HepG2 (cell line): ENCODE results near the gene TMEM9.

Experiments
- AFF4 ChIP-seq: sonication (generic); formaldehyde crosslinking; IDR thresholded peaks from 2 replicates; pipeline ENCODE4 v1.4.0; 2020; ENCODE audit warnings: missing genetic modification reagents
- CBX5 ChIP-seq: sonication (generic); formaldehyde crosslinking; IDR thresholded peaks from 2 replicates; pipeline ENCODE4 v1.4.0; 2020; ENCODE audit warnings: missing genetic modification reagents, borderline replicate concordance
- CEBPB ChIP-seq: IDR thresholded peaks from 2 replicates; pipeline ENCODE4 v1.6.1; 2011; ENCODE audit warnings: low read depth, low read length, improper control_type of control experiment, borderline replicate concordance
- CHD2 ChIP-seq: IDR thresholded peaks from 2 replicates; pipeline ENCODE4 v1.6.1; 2011; ENCODE audit warnings: low read depth, low read length, improper control_type of control experiment
- CTCF ChIP-seq: sonication (generic); formaldehyde crosslinking; IDR thresholded peaks from 2 replicates; pipeline ENCODE4 v1.5.0; 2020; ENCODE audit warnings: mild to moderate bottlenecking, missing genetic modification reagents, moderate library complexity
- EP300 ChIP-seq, 3 experiments: sonication (generic) in 1 of 3; formaldehyde crosslinking in 1 of 3; IDR thresholded peaks; 2 replicates each; pipeline versions ENCODE4 v1.5.1 to v1.6.1; 2011 to 2020; ENCODE audit warnings: low read depth in 2 of 3, low read length in 2 of 3, borderline replicate concordance in 1 of 3, improper control_type of control experiment in 1 of 3, mild to moderate bottlenecking in 1 of 3, missing genetic modification reagents in 1 of 3, moderate library complexity in 1 of 3
- GABPA ChIP-seq, 2 experiments: IDR thresholded peaks; 2 replicates each; pipeline ENCODE4 v1.6.1; 2011 to 2016; ENCODE audit warnings: low read depth in 2 of 2, low read length in 1 of 2, missing biosample characterization in 1 of 2, missing genetic modification characterization in 1 of 2
- SIN3A ChIP-seq: IDR thresholded peaks from 2 replicates; pipeline ENCODE4 v1.6.1; 2011; ENCODE audit warnings: low read depth, mild to moderate bottlenecking, control low read depth, low read length, borderline replicate concordance
- XRCC5 ChIP-seq: fragments of 200-400 bp; formaldehyde crosslinking; optimal IDR thresholded peaks from 2 replicates; pipeline ENCODE3; 2017; ENCODE audit warnings: mild to moderate bottlenecking, low read length
- YY1 ChIP-seq: IDR thresholded peaks from 2 replicates; pipeline ENCODE4 v1.6.1; 2011; ENCODE audit warnings: low read length, low read depth, moderate library complexity, mild to moderate bottlenecking; ENCODE audit not compliant: insufficient read depth, insufficient replicate concordance
- ZZZ3 ChIP-seq: sonication (generic); formaldehyde crosslinking; IDR thresholded peaks from 2 replicates; pipeline ENCODE4 v1.4.0; 2020; ENCODE audit warnings: missing genetic modification reagents, mild to moderate bottlenecking, borderline replicate concordance
- TF ChIP-seq, protein P1 (sequence below): sonication (generic); formaldehyde crosslinking; IDR thresholded peaks from 2 replicates; pipeline ENCODE4 v1.4.0; 2020; ENCODE audit warnings: missing genetic modification reagents
- TF ChIP-seq, protein P2 (sequence below): IDR thresholded peaks from 2 replicates; pipeline ENCODE4 v1.6.1; 2012; ENCODE audit warnings: low read length, improper control_type of control experiment

DNA sequence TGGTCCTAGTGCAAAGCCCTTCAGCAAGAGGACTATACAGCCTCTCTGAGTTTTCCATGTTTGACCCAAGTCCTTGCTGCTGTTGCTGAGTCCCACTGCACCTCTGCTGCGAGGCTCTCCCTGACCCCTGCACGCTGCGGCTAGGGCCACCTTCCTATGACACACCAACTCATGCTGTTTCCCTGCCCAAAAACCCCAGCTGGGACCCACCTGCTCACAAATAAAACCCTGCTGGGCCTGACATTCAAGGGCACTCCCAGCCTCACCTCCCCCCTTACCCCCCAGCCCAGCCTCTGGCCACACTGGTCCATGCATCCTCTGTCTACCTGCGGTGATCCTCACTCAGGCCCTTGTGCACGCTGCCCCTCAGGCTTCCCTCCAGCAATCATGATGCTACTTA, 15.0 kb downstream of the TMEM9 start:
- TF ChIP-seq CHD2 = no peak
- no peak for TF ChIP-seq ZZZ3 (CRISPR knock-in tag)
- no peak for TF ChIP-seq EP300 (IDR thresholded peaks at IDR 0.05; ENCODE audit: low read depth in 2 of 2, low read length in 2 of 2)
- no peak for TF ChIP-seq EP300 (CRISPR knock-in tag; IDR thresholded peaks at IDR 0.05; ENCODE audit: borderline replicate concordance)
- no peak for TF ChIP-seq XRCC5
- TF ChIP-seq, protein P1, sequence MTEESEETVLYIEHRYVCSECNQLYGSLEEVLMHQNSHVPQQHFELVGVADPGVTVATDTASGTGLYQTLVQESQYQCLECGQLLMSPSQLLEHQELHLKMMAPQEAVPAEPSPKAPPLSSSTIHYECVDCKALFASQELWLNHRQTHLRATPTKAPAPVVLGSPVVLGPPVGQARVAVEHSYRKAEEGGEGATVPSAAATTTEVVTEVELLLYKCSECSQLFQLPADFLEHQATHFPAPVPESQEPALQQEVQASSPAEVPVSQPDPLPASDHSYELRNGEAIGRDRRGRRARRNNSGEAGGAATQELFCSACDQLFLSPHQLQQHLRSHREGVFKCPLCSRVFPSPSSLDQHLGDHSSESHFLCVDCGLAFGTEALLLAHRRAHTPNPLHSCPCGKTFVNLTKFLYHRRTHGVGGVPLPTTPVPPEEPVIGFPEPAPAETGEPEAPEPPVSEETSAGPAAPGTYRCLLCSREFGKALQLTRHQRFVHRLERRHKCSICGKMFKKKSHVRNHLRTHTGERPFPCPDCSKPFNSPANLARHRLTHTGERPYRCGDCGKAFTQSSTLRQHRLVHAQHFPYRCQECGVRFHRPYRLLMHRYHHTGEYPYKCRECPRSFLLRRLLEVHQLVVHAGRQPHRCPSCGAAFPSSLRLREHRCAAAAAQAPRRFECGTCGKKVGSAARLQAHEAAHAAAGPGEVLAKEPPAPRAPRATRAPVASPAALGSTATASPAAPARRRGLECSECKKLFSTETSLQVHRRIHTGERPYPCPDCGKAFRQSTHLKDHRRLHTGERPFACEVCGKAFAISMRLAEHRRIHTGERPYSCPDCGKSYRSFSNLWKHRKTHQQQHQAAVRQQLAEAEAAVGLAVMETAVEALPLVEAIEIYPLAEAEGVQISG (CRISPR knock-in tag) = no peak
- no peak for TF ChIP-seq SIN3A
- TF ChIP-seq, protein P2, sequence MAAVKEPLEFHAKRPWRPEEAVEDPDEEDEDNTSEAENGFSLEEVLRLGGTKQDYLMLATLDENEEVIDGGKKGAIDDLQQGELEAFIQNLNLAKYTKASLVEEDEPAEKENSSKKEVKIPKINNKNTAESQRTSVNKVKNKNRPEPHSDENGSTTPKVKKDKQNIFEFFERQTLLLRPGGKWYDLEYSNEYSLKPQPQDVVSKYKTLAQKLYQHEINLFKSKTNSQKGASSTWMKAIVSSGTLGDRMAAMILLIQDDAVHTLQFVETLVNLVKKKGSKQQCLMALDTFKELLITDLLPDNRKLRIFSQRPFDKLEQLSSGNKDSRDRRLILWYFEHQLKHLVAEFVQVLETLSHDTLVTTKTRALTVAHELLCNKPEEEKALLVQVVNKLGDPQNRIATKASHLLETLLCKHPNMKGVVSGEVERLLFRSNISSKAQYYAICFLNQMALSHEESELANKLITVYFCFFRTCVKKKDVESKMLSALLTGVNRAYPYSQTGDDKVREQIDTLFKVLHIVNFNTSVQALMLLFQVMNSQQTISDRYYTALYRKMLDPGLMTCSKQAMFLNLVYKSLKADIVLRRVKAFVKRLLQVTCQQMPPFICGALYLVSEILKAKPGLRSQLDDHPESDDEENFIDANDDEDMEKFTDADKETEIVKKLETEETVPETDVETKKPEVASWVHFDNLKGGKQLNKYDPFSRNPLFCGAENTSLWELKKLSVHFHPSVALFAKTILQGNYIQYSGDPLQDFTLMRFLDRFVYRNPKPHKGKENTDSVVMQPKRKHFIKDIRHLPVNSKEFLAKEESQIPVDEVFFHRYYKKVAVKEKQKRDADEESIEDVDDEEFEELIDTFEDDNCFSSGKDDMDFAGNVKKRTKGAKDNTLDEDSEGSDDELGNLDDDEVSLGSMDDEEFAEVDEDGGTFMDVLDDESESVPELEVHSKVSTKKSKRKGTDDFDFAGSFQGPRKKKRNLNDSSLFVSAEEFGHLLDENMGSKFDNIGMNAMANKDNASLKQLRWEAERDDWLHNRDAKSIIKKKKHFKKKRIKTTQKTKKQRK = no peak
- no peak for TF ChIP-seq AFF4 (CRISPR knock-in tag)
- TF ChIP-seq YY1 = no peak
- TF ChIP-seq CTCF (CRISPR knock-in tag) = no peak
- no peak for TF ChIP-seq GABPA (IDR thresholded peaks at IDR 0.05; ENCODE audit: low read depth, low read length)
- TF ChIP-seq GABPA (CRISPR knock-in tag; IDR thresholded peaks at IDR 0.05; ENCODE audit: low read depth) = no peak
- TF ChIP-seq CEBPB = no peak
- no peak for TF ChIP-seq CBX5 (CRISPR knock-in tag)
